ENCODE results near the gene SLC31A1. TPM values are rescaled to one million over a fixed set of nuclear protein-coding genes. Genes with fewer than 3 reads are reported as not detected.

Gene SLC31A1
- total and polyA plus RNA-seq, 4 experiments from 2014 or later: 2.1 to 4.2 (median 3.2) TPM

GRCh38 chr9:113313261-113313660, 91.9 kb downstream of the SLC31A1 start:
- POLR2A ChIA-PET (ENCODE audit: partially characterized antibody): no interaction called here
- H3K27me3 ChIP-seq (ENCODE audit: insufficient read depth, low read length): no peaks in the 10 kb centered on the region
- Mint-ChIP-seq H3K9me3 (no peaks in the 10 kb centered on the region), H3K4me1 (no peaks in the 10 kb centered on the region), H3K27me3 (no peaks in the 10 kb centered on the region), H3K36me3 (no peaks in the 10 kb centered on the region), H3K27ac (no peak overlapping the region), H3K4me3 (no peak overlapping the region)
- CTCF ChIA-PET (ENCODE audit: partially characterized antibody): no interaction called here
- H3K9me3 ChIP-seq (ENCODE audit: control insufficient read depth in 1 of 2, low read length in 2 of 2): no peaks in the 10 kb centered on the region
- intact Hi-C loops (cut with micrococcal nuclease): no loop called here
- H3K4me3 ChIP-seq (ENCODE audit: low read length in 2 of 2): no peak overlapping the region
- H3K4me1 ChIP-seq (ENCODE audit: insufficient read depth, low read length): no peaks in the 10 kb centered on the region
- H3K36me3 ChIP-seq (ENCODE audit: insufficient read depth, low read length): no peaks in the 10 kb centered on the region
- no peak overlapping the region for H3K27ac ChIP-seq (ENCODE audit: low read depth, low read length)
- DNase-seq: no peak

Other genes starting within 250 kb of the SLC31A1 start
- under 1 TPM; 0.67 to 0.72 TPM for gene ZNF883, start 209.4 kb upstream of the SLC31A1 start, total RNA-seq
- gene ZNF883, start 209.4 kb upstream of the SLC31A1 start, polyA plus RNA-seq: 1 to 10 TPM; 1.6 to 1.7 TPM
- gene ZFP37, start 164.8 kb upstream of the SLC31A1 start, total RNA-seq: 1 to 10 TPM; 2.9 TPM
- 1 to 10 TPM; 1.8 to 3.0 TPM for gene ZFP37, start 164.8 kb upstream of the SLC31A1 start, polyA plus RNA-seq
- 1 to 10 TPM; 5.3 to 6.1 TPM for gene SLC31A2, start 70.5 kb upstream of the SLC31A1 start, total RNA-seq
- gene SLC31A2, start 70.5 kb upstream of the SLC31A1 start, polyA plus RNA-seq: 1 to 10 TPM; 6.9 to 8.7 TPM
- 10 to 100 TPM; 34.3 to 34.9 TPM for gene FKBP15, start 267 bp upstream of the SLC31A1 start, total RNA-seq
- gene FKBP15, start 267 bp upstream of the SLC31A1 start, polyA plus RNA-seq: 10 to 100 TPM in 1 of 2 donors, 1 to 10 TPM in 1; 1.9 to 19.6 TPM
- gene CDC26, start 54.0 kb downstream of the SLC31A1 start, total RNA-seq: 10 to 100 TPM; 44.4 to 47.3 TPM
- 100 to 1,000 TPM; 149 to 213 TPM for gene CDC26, start 54.0 kb downstream of the SLC31A1 start, polyA plus RNA-seq
- 10 to 100 TPM; 20.7 to 23.2 TPM for gene PRPF4, start 54.1 kb downstream of the SLC31A1 start, total RNA-seq
- 10 to 100 TPM; 19.2 to 25.7 TPM for gene PRPF4, start 54.1 kb downstream of the SLC31A1 start, polyA plus RNA-seq
- not detected for gene RNF183, start 81.8 kb downstream of the SLC31A1 start, total RNA-seq
- gene RNF183, start 81.8 kb downstream of the SLC31A1 start, polyA plus RNA-seq: not detected
- under 1 TPM; 0.33 to 0.67 TPM for gene WDR31, start 118.7 kb downstream of the SLC31A1 start, total RNA-seq
- gene WDR31, start 118.7 kb downstream of the SLC31A1 start, polyA plus RNA-seq: under 1 TPM in 1 of 2 donors, not detected in 1; 0.89 TPM
- not detected for gene BSPRY, start 128.0 kb downstream of the SLC31A1 start, total RNA-seq
- under 1 TPM; 0.24 to 0.93 TPM for gene BSPRY, start 128.0 kb downstream of the SLC31A1 start, polyA plus RNA-seq
- 10 to 100 TPM; 29.9 to 32.8 TPM for gene HDHD3, start 155.4 kb downstream of the SLC31A1 start, total RNA-seq
- 10 to 100 TPM; 40.8 to 52.3 TPM for gene HDHD3, start 155.4 kb downstream of the SLC31A1 start, polyA plus RNA-seq
- 10 to 100 TPM; 39.9 TPM for gene ALAD, start 179.7 kb downstream of the SLC31A1 start, total RNA-seq
- gene ALAD, start 179.7 kb downstream of the SLC31A1 start, polyA plus RNA-seq: 10 to 100 TPM; 16.4 to 23.8 TPM
- 10 to 100 TPM; 46.9 TPM for gene POLE3, start 189.1 kb downstream of the SLC31A1 start, total RNA-seq
- gene POLE3, start 189.1 kb downstream of the SLC31A1 start, polyA plus RNA-seq: 100 to 1,000 TPM; 103 to 179 TPM
- gene C9orf43, start 189.2 kb downstream of the SLC31A1 start, total RNA-seq: under 1 TPM; 0.86 to 0.87 TPM
- gene C9orf43, start 189.2 kb downstream of the SLC31A1 start, polyA plus RNA-seq: under 1 TPM; 0.41 to 0.45 TPM
- 10 to 100 TPM; 17.5 to 18.4 TPM for gene RGS3, start 242.2 kb downstream of the SLC31A1 start, total RNA-seq
- 10 to 100 TPM in 1 of 2 donors, 1 to 10 TPM in 1; 3.4 to 23.2 TPM for gene RGS3, start 242.2 kb downstream of the SLC31A1 start, polyA plus RNA-seq

Data from CD4-positive, alpha-beta memory T cell (primary cell).